HEK293 (cell line): Measurements from ENCODE around the gene SLC40A1.

Experiments
- CTCF ChIA-PET: fragments of 350-600 bp; formaldehyde crosslinking; extraction: SDS; loops from one replicate; lab custom pipeline; 2021; ENCODE audit warnings: antibody characterized with exemption; lab: Yijun Ruan, JAX
- POLR2A ChIA-PET: fragments of 300-600 bp; formaldehyde crosslinking; extraction: SDS; loops from one replicate; lab custom pipeline; 2020; ENCODE audit warnings: antibody characterized with exemption, inconsistent platforms; lab: Yijun Ruan, JAX
- H3K27ac ChIP-seq: fragments of 200-500 bp; sonication (Bioruptor generic); 2 replicates; pipeline ENCODE4 v1.5.1; 2014; ENCODE audit warnings: low read depth, low read length, control low read depth, inconsistent platforms; ENCODE audit errors: extremely low read depth
- H3K36me3 ChIP-seq, 2 experiments: fragments of 200-500 bp in 1 of 2; sonication (Bioruptor generic) in 1 of 2; 1 replicate in 1 of 2; 2 replicates in 1 of 2; pipeline ENCODE4 v1.5.1; 2014 to 2017; ENCODE audit warnings: inconsistent platforms in 2 of 2, low read length in 2 of 2; ENCODE audit not compliant: control insufficient read depth in 2 of 2, insufficient read depth in 1 of 2
- H3K4me1 ChIP-seq: fragments of 200-500 bp; sonication (Bioruptor generic); 2 replicates; pipeline ENCODE4 v1.5.1; 2014; ENCODE audit warnings: mild to moderate bottlenecking, low read length, inconsistent platforms; ENCODE audit not compliant: control insufficient read depth, insufficient read depth
- H3K4me3 ChIP-seq: 2 replicates; pipeline ENCODE4 v1.5.1; 2011; ENCODE audit warnings: low read depth, mild to moderate bottlenecking, control low read depth, low read length, moderate library complexity
- H3K9me3 ChIP-seq: fragments of 200-500 bp; sonication (Bioruptor generic); 2 replicates; pipeline ENCODE4 v1.5.1; 2014; ENCODE audit warnings: low read depth, low read length, inconsistent platforms; ENCODE audit not compliant: control insufficient read depth, insufficient read depth
- GFI1B ChIP-seq: fragments of 450-650 bp; formaldehyde crosslinking; IDR thresholded peaks from 2 replicates; pipeline ENCODE4 v1.5.1; 2016; ENCODE audit warnings: missing biosample characterization, missing genetic modification characterization
- HOXD13 ChIP-seq: sonication (generic); formaldehyde crosslinking; IDR thresholded peaks from 2 replicates; pipeline ENCODE4 v1.8.0; 2022; ENCODE audit warnings: missing genetic modification reagents, borderline replicate concordance
- IKZF3 ChIP-seq: fragments of 450-650 bp; IDR thresholded peaks from 2 replicates; pipeline ENCODE4 v1.5.0; 2018; ENCODE audit warnings: missing biosample characterization, mild to moderate bottlenecking, missing genetic modification characterization, moderate library complexity
- OVOL3 ChIP-seq: fragments of 450-650 bp; formaldehyde crosslinking; IDR thresholded peaks from 2 replicates; pipeline ENCODE4 v1.5.1; 2016; ENCODE audit warnings: missing biosample characterization, missing genetic modification characterization
- PRDM1 ChIP-seq: fragments of 450-650 bp; formaldehyde crosslinking; IDR thresholded peaks from 2 replicates; pipeline ENCODE4; 2016; ENCODE audit warnings: missing biosample characterization, missing genetic modification characterization
- SP2 ChIP-seq: fragments of 450-650 bp; formaldehyde crosslinking; IDR thresholded peaks from 2 replicates; pipeline ENCODE4 v1.5.1; 2016; ENCODE audit warnings: missing biosample characterization, missing genetic modification characterization
- TCF7L2 ChIP-seq: IDR thresholded peaks from 2 replicates; pipeline ENCODE4 v1.6.1; 2011; ENCODE audit warnings: low read depth, mild to moderate bottlenecking, inconsistent platforms, low read length, moderate library complexity, borderline replicate concordance
- ZBTB48 ChIP-seq: fragments of 450-650 bp; formaldehyde crosslinking; IDR thresholded peaks from 2 replicates; pipeline ENCODE4 v1.5.1; 2016; ENCODE audit warnings: missing biosample characterization, missing genetic modification characterization
- ZNF16 ChIP-seq: fragments of 450-650 bp; formaldehyde crosslinking; IDR thresholded peaks from 2 replicates; pipeline ENCODE4 v1.5.1; 2016; ENCODE audit warnings: low read depth, missing biosample characterization, missing genetic modification characterization
- ZNF214 ChIP-seq: fragments of 450-650 bp; formaldehyde crosslinking; IDR thresholded peaks from 2 replicates; pipeline ENCODE4 v1.5.1; 2017; ENCODE audit warnings: missing biosample characterization, mild to moderate bottlenecking, missing genetic modification characterization, borderline replicate concordance
- ZNF239 ChIP-seq: fragments of 450-650 bp; formaldehyde crosslinking; IDR thresholded peaks from 2 replicates; pipeline ENCODE4 v1.5.1; 2016; ENCODE audit warnings: missing biosample characterization, missing genetic modification characterization
- ZNF324 ChIP-seq: fragments of 450-650 bp; formaldehyde crosslinking; IDR thresholded peaks from 2 replicates; pipeline ENCODE4 v1.5.1; 2016; ENCODE audit warnings: missing biosample characterization, missing genetic modification characterization
- ZNF341 ChIP-seq: fragments of 450-650 bp; formaldehyde crosslinking; IDR thresholded peaks from 2 replicates; pipeline ENCODE4; 2016; ENCODE audit warnings: low read depth, missing biosample characterization, missing genetic modification characterization
- ZNF350 ChIP-seq: fragments of 450-650 bp; formaldehyde crosslinking; IDR thresholded peaks from 2 replicates; pipeline ENCODE4 v1.5.0; 2017; ENCODE audit warnings: missing biosample characterization, mild to moderate bottlenecking, missing genetic modification characterization
- ZNF416 ChIP-seq: fragments of 450-650 bp; formaldehyde crosslinking; IDR thresholded peaks from 2 replicates; pipeline ENCODE4 v1.5.1; 2016; ENCODE audit warnings: missing biosample characterization, missing genetic modification characterization
- ZNF560 ChIP-seq: fragments of 450-650 bp; formaldehyde crosslinking; IDR thresholded peaks from 2 replicates; pipeline ENCODE4 v1.5.1; 2017; ENCODE audit warnings: missing biosample characterization, missing genetic modification characterization, borderline replicate concordance
- ZNF677 ChIP-seq: fragments of 450-650 bp; IDR thresholded peaks from 2 replicates; pipeline ENCODE4 v1.5.0; 2018; ENCODE audit warnings: missing biosample characterization, mild to moderate bottlenecking, missing genetic modification characterization, moderate library complexity
- ZNF747 ChIP-seq: fragments of 450-650 bp; formaldehyde crosslinking; IDR thresholded peaks from 2 replicates; pipeline ENCODE4 v1.5.1; 2016; ENCODE audit warnings: missing biosample characterization, missing genetic modification characterization
- ZNF792 ChIP-seq: fragments of 450-650 bp; formaldehyde crosslinking; IDR thresholded peaks from 2 replicates; pipeline ENCODE4 v1.5.1; 2016; ENCODE audit warnings: missing biosample characterization, missing genetic modification characterization
- ZNF830 ChIP-seq: fragments of 450-650 bp; IDR thresholded peaks from 2 replicates; pipeline ENCODE4 v1.5.0; 2018; ENCODE audit warnings: missing biosample characterization, missing genetic modification characterization, low read depth, mild to moderate bottlenecking, moderate library complexity
- ZSCAN16 ChIP-seq: fragments of 450-650 bp; formaldehyde crosslinking; IDR thresholded peaks from 2 replicates; pipeline ENCODE4 v1.5.1; 2016; ENCODE audit warnings: missing biosample characterization, missing genetic modification characterization
- TF ChIP-seq, protein P1 (sequence below): fragments of 450-650 bp; formaldehyde crosslinking; IDR thresholded peaks from 2 replicates; pipeline ENCODE4 v1.5.1; 2017; ENCODE audit warnings: missing biosample characterization, missing genetic modification characterization
- TF ChIP-seq, protein P2 (sequence below): fragments of 450-650 bp; formaldehyde crosslinking; IDR thresholded peaks from 2 replicates; pipeline ENCODE4 v1.5.1; 2016; ENCODE audit warnings: missing biosample characterization, missing genetic modification characterization
- TF ChIP-seq, protein P3 (sequence below): fragments of 450-650 bp; formaldehyde crosslinking; IDR thresholded peaks from 2 replicates; pipeline ENCODE4 v1.5.1; 2017; ENCODE audit warnings: missing biosample characterization, missing genetic modification characterization
- TF ChIP-seq, protein P4 (sequence below): fragments of 450-650 bp; formaldehyde crosslinking; IDR thresholded peaks from 2 replicates; pipeline ENCODE4 v1.5.1; 2016; ENCODE audit warnings: missing biosample characterization, missing genetic modification characterization
- TF ChIP-seq, protein P5 (sequence below): IDR thresholded peaks from 2 replicates; pipeline ENCODE4 v1.6.1; 2011; ENCODE audit warnings: mild to moderate bottlenecking, low read depth, low read length, borderline replicate concordance

Gene SLC40A1

DNA sequence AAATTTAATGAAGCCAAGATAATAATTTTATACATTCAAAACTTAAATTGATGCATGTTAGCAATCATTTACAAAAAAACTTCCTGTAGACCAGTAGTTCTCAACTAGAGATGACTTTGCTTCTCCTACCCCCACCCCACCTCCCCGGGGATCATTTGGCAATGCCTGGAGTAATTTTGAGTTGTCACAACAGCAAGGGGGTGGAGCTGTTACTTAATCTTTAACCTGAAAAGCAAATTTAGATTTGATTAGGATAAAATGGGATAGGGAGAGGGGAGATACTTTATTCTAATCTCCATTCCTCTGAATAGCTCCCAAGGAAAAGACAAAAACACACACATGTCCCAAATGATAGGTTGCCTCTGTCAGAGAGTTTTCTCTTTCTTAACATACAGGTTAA is 4.2 kb downstream of the SLC40A1 start (continued):
- TF ChIP-seq, protein P1, sequence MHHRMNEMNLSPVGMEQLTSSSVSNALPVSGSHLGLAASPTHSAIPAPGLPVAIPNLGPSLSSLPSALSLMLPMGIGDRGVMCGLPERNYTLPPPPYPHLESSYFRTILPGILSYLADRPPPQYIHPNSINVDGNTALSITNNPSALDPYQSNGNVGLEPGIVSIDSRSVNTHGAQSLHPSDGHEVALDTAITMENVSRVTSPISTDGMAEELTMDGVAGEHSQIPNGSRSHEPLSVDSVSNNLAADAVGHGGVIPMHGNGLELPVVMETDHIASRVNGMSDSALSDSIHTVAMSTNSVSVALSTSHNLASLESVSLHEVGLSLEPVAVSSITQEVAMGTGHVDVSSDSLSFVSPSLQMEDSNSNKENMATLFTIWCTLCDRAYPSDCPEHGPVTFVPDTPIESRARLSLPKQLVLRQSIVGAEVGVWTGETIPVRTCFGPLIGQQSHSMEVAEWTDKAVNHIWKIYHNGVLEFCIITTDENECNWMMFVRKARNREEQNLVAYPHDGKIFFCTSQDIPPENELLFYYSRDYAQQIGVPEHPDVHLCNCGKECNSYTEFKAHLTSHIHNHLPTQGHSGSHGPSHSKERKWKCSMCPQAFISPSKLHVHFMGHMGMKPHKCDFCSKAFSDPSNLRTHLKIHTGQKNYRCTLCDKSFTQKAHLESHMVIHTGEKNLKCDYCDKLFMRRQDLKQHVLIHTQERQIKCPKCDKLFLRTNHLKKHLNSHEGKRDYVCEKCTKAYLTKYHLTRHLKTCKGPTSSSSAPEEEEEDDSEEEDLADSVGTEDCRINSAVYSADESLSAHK (tag by site-specific recombination): no peak
- TF ChIP-seq ZNF792 (tag by site-specific recombination) (no peak), HOXD13 (CRISPR knock-in tag) (no peak), ZNF324 (tag by site-specific recombination) (no peak), ZSCAN16 (tag by site-specific recombination) (no peak), OVOL3 (tag by site-specific recombination) (no peak)
- TF ChIP-seq, protein P2, sequence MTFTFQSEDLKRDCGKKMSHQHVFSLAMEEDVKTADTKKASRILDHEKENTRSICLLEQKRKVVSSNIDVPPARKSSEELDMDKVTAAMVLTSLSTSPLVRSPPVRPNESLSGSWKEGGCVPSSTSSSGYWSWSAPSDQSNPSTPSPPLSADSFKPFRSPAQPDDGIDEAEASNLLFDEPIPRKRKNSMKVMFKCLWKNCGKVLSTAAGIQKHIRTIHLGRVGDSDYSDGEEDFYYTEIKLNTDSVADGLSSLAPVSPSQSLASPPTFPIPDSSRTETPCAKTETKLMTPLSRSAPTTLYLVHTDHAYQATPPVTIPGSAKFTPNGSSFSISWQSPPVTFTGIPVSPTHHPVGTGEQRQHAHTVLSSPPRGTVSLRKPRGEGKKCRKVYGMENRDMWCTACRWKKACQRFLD (tag by site-specific recombination): no peak
- TF ChIP-seq, protein P3, sequence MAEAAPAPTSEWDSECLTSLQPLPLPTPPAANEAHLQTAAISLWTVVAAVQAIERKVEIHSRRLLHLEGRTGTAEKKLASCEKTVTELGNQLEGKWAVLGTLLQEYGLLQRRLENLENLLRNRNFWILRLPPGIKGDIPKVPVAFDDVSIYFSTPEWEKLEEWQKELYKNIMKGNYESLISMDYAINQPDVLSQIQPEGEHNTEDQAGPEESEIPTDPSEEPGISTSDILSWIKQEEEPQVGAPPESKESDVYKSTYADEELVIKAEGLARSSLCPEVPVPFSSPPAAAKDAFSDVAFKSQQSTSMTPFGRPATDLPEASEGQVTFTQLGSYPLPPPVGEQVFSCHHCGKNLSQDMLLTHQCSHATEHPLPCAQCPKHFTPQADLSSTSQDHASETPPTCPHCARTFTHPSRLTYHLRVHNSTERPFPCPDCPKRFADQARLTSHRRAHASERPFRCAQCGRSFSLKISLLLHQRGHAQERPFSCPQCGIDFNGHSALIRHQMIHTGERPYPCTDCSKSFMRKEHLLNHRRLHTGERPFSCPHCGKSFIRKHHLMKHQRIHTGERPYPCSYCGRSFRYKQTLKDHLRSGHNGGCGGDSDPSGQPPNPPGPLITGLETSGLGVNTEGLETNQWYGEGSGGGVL: no peak

DNA sequence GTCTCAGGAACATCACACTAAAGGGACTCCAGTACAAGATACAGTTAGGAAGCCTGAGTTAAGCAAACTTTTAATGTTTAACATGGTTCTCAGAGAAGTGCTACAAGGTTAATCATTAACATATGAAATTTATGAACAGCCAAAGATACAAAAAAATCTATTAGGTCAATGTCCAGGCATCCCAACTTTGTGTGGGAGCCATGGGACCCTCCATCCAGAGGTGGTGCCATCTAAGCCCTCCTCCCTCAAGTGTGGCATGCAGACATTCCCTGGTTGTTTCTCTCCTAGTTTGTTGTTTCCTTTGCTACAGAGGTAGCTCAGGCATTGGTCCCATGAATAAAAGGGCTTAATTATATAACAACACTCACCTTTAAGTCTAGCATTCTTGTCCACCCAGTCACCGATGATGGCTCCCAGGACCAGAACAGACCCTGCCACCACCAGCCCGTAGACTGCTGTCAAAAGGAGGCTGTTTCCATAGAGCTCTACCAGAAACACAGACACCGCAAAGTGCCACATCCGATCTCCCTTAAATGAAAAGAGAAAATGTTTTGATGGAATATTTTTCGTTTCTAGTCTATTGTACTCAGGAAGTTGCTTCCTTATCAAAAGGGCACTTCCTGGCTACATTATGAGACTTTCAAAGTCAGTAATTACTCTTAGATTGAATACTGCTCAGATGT is 5.7 kb downstream of the SLC40A1 start:
- TF ChIP-seq ZNF677 (tag by site-specific recombination) (no peak), PRDM1 (tag by site-specific recombination) (no peak), ZNF239 (tag by site-specific recombination) (no peak), GFI1B (tag by site-specific recombination) (no peak)
- TF ChIP-seq, all 188 proteins: peak for 0

DNA sequence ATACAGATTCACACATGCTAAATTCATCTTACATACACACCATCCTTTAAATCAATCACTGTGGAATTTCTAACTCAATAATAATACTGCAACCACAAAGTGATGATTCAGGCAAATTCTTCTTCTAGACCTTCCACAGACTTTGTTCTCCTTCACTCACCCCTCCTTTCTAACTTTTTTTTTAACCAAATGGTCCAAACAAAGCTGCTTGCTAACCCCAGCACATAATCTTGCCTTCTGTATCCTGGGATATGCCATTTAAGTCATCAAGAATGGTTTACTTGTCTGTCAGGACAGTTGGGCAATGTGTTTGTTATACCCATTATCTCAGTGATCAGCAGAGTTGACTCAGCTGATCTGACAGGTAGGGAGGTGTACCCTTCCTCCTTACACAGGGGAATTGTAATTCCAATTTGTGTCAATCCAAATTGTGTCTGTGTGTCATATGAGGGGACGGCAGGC is 10.0 kb downstream of the SLC40A1 start:
- H3K4me1 ChIP-seq: no peaks in the 10 kb centered on the region
- no peak overlapping the region for H3K27ac ChIP-seq
- H3K4me3 ChIP-seq: no peak overlapping the region
- peaks cover 0 to 76% of the 10 kb centered on the region in 2 experiments; a peak in 2 of 3 replicates for H3K36me3 ChIP-seq
- H3K9me3 ChIP-seq: no peaks in the 10 kb centered on the region
- ChIA-PET POLR2A (no interaction called here), CTCF (no interaction called here)
- TF ChIP-seq ZNF830 (tag by site-specific recombination) (no peak), ZBTB48 (no peak), SP2 (tag by site-specific recombination) (no peak), ZSCAN16 (tag by site-specific recombination) (no peak), ZNF416 (tag by site-specific recombination) (no peak), ZNF16 (tag by site-specific recombination) (no peak), ZNF341 (tag by site-specific recombination) (no peak), ZNF560 (no peak), ZNF214 (tag by site-specific recombination) (no peak), TCF7L2 (no peak), ZNF350 (no peak), IKZF3 (tag by site-specific recombination) (no peak), ZNF747 (tag by site-specific recombination) (no peak)
- TF ChIP-seq, protein P4, sequence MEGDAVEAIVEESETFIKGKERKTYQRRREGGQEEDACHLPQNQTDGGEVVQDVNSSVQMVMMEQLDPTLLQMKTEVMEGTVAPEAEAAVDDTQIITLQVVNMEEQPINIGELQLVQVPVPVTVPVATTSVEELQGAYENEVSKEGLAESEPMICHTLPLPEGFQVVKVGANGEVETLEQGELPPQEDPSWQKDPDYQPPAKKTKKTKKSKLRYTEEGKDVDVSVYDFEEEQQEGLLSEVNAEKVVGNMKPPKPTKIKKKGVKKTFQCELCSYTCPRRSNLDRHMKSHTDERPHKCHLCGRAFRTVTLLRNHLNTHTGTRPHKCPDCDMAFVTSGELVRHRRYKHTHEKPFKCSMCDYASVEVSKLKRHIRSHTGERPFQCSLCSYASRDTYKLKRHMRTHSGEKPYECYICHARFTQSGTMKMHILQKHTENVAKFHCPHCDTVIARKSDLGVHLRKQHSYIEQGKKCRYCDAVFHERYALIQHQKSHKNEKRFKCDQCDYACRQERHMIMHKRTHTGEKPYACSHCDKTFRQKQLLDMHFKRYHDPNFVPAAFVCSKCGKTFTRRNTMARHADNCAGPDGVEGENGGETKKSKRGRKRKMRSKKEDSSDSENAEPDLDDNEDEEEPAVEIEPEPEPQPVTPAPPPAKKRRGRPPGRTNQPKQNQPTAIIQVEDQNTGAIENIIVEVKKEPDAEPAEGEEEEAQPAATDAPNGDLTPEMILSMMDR (tag by site-specific recombination): no peak
- TF ChIP-seq, protein P5, sequence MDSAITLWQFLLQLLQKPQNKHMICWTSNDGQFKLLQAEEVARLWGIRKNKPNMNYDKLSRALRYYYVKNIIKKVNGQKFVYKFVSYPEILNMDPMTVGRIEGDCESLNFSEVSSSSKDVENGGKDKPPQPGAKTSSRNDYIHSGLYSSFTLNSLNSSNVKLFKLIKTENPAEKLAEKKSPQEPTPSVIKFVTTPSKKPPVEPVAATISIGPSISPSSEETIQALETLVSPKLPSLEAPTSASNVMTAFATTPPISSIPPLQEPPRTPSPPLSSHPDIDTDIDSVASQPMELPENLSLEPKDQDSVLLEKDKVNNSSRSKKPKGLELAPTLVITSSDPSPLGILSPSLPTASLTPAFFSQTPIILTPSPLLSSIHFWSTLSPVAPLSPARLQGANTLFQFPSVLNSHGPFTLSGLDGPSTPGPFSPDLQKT: no peak

More for the DNA sequence above, 5.7 kb downstream of the SLC40A1 start:
- ChIA-PET POLR2A (interaction anchor here (0.9 kb wide), 1 partner anchor 247 kb away, joined by 3 read pairs; no protein-coding TSS in a partner anchor), CTCF (no interaction called here)
- Histone ChIP-seq H3K4me3 (no peak overlapping the region), H3K27ac (no peak overlapping the region), H3K4me1 (no peaks in the 10 kb centered on the region), H3K9me3 (no peaks in the 10 kb centered on the region), H3K36me3 (peaks cover 0 to 58% of the 10 kb centered on the region in 2 experiments; a peak in 2 of 3 replicates)
